ENCODE measurements around the gene CALHM2. TPM values are rescaled to one million over a fixed set of nuclear protein-coding genes. Genes with fewer than 3 reads are reported as not detected.

Gene CALHM2
- polyA plus RNA-seq, 2 of the 4 experiments (the other 2 are of a cell fraction), result 2.5 to 2.6 TPM

DNA sequence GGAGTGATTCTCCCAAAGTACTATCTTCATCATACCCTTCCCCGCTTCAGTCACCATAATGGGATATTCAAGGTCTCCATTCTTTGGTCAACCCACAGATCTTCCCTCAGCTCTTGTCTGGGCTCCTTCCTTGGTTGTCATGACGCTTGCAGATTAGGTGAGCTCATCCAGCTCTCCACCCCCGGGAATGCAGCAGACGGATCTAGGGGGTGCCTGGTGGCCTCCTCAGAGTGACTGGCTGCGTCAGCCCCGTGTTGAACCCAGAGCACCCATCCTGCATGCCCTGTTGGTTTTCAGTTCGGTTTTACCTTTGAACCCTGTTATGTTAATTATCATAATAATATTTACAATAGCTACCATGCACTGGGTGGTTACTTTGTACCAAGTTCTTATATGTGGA lies 47.7 kb upstream of the CALHM2 start:
- Histone ChIP-seq H3K27ac (no peak overlapping the region), H3K4me2 (no peak overlapping the region), H3K9me3 (no peaks in the 10 kb centered on the region), H3K4me3 (no peak overlapping the region), H3K4me1 (peaks cover 11% of the 10 kb centered on the region)
- POLR2A ChIA-PET, result interaction anchor here (0.7 kb wide), 1 partner anchor 17 kb away, joined by 11 read pairs; no protein-coding TSS in a partner anchor
- FAIRE-seq (no peak), ATAC-seq (no peak), DNase-seq (ENCODE audit: low read depth in 1 of 2, low spot score in 1 of 2) (no peak)
- CTCF ChIA-PET, result interaction anchor here (1.1 to 3.1 kb wide), 3 partner anchors 7 to 14 kb away, joined by 4 to 11 read pairs (median 5); no protein-coding TSS in a partner anchor
- WGBS (ENCODE audit: missing lambda C conversion rate), result 41% methylated on average over 7 of the region's 7 CpGs
- TF ChIP-seq MYC (IDR thresholded peaks at IDR 0.05; ENCODE audit: borderline replicate concordance, low read length) (no peak), HOXB13 (CRISPR knock-in tag; IDR thresholded peaks at IDR 0.05; ENCODE audit: low read depth) (no peak), HOXB5 (CRISPR knock-in tag; IDR thresholded peaks at IDR 0.05) (no peak), GATA3 (IDR thresholded peaks at IDR 0.05; ENCODE audit: borderline replicate concordance) (no peak), RFX5 (IDR thresholded peaks at IDR 0.05) (no peak), ZNF302 (CRISPR knock-in tag; IDR thresholded peaks at IDR 0.05) (no peak), CEBPB (IDR thresholded peaks at IDR 0.05) (no peak)
- TF ChIP-seq, protein P1, sequence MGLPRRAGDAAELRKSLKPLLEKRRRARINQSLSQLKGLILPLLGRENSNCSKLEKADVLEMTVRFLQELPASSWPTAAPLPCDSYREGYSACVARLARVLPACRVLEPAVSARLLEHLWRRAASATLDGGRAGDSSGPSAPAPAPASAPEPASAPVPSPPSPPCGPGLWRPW (IDR thresholded peaks at IDR 0.05), result no peak

DNA sequence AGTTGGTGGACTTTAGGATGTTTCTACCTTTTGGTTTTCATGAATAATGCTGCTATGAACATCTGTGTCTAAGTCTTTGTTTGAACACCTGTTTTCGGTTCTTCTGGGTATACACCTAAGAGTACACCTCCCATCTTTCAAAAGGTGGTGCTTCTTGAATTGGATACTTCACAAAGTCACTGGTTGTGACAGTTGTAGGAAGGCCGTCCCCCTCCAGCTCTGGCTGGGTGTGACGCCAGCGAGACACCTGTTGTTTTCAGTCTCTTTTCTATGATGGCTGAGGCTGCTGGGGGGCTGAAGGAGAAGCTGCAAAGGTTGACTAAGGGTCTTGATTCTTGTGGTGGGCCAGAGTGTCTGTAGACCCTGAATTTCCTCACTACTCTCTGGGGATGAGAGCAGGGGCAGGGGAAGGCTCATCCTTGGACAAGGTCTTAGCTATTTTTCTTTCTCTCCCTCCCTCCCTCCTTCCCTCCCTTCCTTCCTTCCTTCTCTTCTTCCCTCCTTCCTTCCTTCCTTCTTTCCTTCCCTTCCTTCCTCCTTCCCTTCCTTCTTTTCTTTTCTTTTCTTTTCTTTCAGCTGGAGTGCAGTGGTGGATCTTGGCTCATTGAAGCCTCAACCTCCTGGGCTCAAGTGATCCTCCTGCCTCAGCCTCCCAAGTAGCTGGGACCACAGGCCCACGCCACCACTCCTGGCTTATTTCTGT lies 46.9 kb upstream of the CALHM2 start:
- TF ChIP-seq JUN (IDR thresholded peaks at IDR 0.05) (no peak), BHLHE40 (IDR thresholded peaks at IDR 0.05; ENCODE audit: low read depth, low read length) (no peak), SMC3 (IDR thresholded peaks at IDR 0.05) (no peak), HOXB13 (CRISPR knock-in tag; IDR thresholded peaks at IDR 0.05; ENCODE audit: low read depth) (no peak), FOXS1 (CRISPR knock-in tag; IDR thresholded peaks at IDR 0.05) (no peak), FOSB (CRISPR knock-in tag; IDR thresholded peaks at IDR 0.05) (no peak)
- Histone ChIP-seq H3K4me2 (no peak overlapping the region), H3K4me3 (no peak overlapping the region), H3K27ac (no peak overlapping the region), H3K9me3 (no peaks in the 10 kb centered on the region), H3K4me1 (peaks cover 4% of the 10 kb centered on the region)
- POLR2A ChIA-PET, result interaction anchor here (0.7 kb wide), 1 partner anchor 18 kb away, joined by 11 read pairs; no protein-coding TSS in a partner anchor
- FAIRE-seq (no peak), ATAC-seq (no peak), DNase-seq (ENCODE audit: low read depth in 1 of 2, low spot score in 1 of 2) (no peak)
- WGBS (ENCODE audit: missing lambda C conversion rate), result 74% methylated on average over 5 of the region's 5 CpGs
- CTCF ChIA-PET, result interaction anchor here (1.1 to 3.1 kb wide), 2 partner anchors 12 to 13 kb away, joined by 5 to 11 read pairs; no protein-coding TSS in a partner anchor

DNA sequence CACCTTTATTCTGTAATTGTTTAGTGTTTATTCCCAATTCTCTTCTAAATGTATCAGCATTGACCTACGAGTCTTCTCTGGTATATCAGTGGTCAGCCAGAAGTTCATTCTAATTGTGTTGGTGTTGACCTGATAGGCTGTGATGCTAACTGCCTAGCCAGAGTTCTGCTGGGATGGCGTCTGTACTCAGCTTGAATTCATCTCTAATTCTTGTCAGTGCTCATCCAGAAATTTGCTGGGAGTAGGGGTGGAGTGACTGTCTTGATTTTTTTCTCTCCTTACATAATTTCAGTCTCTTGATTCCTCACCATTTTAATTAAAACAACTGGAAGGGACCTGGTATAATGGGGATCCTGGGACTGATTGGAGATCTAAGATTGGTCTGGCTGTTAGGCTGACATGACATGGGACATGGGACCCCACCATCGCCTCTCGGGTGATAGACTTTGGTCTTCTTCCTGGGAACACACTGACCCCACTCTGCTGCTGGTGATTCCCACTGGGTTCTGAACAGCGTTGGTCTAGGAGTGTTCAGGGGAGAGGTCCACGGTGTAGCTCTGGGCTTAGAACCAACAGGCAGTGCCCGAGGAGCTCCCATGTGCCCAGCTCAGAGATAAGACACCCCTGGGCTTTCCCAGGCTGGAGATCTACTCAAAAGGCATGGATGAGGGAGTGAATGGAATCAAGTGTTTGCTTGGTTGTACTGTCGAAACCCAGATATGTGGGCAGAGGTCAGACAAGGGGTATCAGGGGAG lies 45.2 kb upstream of the CALHM2 start:
- TF ChIP-seq SMC3 (IDR thresholded peaks at IDR 0.05), result no peak
- no peak for TF ChIP-seq ZC3H11A (IDR thresholded peaks at IDR 0.05)
- TF ChIP-seq MAFK (IDR thresholded peaks at IDR 0.05; ENCODE audit: partially characterized antibody), result no peak
- TF ChIP-seq KDM1A (IDR thresholded peaks at IDR 0.05; ENCODE audit: low read depth), result no peak
- no peak for TF ChIP-seq FOSL2 (IDR thresholded peaks at IDR 0.05)
- no peak for TF ChIP-seq FOSL2 (CRISPR knock-in tag; IDR thresholded peaks at IDR 0.05)
- TF ChIP-seq EP300 (IDR thresholded peaks at IDR 0.05), result no peak
- no peak for TF ChIP-seq NFE2L2 (conservative IDR thresholded peaks at IDR 0.05; ENCODE audit: low read length)
- TF ChIP-seq GATA3 (IDR thresholded peaks at IDR 0.05; ENCODE audit: borderline replicate concordance), result no peak
- TF ChIP-seq CHD4 (IDR thresholded peaks at IDR 0.05; ENCODE audit: borderline replicate concordance), result no peak
- TF ChIP-seq TFCP2L1 (CRISPR knock-in tag; IDR thresholded peaks at IDR 0.05), result no peak
- no peak for TF ChIP-seq RNF2 (IDR thresholded peaks at IDR 0.05; ENCODE audit: borderline replicate concordance, low read depth)
- TF ChIP-seq NPAS2 (CRISPR knock-in tag; IDR thresholded peaks at IDR 0.05; ENCODE audit: borderline replicate concordance), result no peak
- TF ChIP-seq, protein P2, sequence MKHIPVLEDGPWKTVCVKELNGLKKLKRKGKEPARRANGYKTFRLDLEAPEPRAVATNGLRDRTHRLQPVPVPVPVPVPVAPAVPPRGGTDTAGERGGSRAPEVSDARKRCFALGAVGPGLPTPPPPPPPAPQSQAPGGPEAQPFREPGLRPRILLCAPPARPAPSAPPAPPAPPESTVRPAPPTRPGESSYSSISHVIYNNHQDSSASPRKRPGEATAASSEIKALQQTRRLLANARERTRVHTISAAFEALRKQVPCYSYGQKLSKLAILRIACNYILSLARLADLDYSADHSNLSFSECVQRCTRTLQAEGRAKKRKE (CRISPR knock-in tag; IDR thresholded peaks at IDR 0.05; ENCODE audit: low read depth), result no peak
- no peak for TF ChIP-seq HOXA7 (CRISPR knock-in tag; IDR thresholded peaks at IDR 0.05)
- TF ChIP-seq, protein P3, sequence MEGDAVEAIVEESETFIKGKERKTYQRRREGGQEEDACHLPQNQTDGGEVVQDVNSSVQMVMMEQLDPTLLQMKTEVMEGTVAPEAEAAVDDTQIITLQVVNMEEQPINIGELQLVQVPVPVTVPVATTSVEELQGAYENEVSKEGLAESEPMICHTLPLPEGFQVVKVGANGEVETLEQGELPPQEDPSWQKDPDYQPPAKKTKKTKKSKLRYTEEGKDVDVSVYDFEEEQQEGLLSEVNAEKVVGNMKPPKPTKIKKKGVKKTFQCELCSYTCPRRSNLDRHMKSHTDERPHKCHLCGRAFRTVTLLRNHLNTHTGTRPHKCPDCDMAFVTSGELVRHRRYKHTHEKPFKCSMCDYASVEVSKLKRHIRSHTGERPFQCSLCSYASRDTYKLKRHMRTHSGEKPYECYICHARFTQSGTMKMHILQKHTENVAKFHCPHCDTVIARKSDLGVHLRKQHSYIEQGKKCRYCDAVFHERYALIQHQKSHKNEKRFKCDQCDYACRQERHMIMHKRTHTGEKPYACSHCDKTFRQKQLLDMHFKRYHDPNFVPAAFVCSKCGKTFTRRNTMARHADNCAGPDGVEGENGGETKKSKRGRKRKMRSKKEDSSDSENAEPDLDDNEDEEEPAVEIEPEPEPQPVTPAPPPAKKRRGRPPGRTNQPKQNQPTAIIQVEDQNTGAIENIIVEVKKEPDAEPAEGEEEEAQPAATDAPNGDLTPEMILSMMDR (IDR thresholded peaks at IDR 0.05), result no peak
- no peak for TF ChIP-seq FOXS1 (CRISPR knock-in tag; IDR thresholded peaks at IDR 0.05)
- TF ChIP-seq FOSB (CRISPR knock-in tag; IDR thresholded peaks at IDR 0.05), result no peak
- TF ChIP-seq, protein P4, sequence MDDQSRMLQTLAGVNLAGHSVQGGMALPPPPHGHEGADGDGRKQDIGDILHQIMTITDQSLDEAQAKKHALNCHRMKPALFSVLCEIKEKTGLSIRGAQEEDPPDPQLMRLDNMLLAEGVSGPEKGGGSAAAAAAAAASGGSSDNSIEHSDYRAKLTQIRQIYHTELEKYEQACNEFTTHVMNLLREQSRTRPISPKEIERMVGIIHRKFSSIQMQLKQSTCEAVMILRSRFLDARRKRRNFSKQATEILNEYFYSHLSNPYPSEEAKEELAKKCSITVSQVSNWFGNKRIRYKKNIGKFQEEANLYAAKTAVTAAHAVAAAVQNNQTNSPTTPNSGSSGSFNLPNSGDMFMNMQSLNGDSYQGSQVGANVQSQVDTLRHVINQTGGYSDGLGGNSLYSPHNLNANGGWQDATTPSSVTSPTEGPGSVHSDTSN (IDR thresholded peaks at IDR 0.05), result no peak
- no peak overlapping the region for H3K27ac ChIP-seq
- ATAC-seq, result peak; percentile 10 to 31; a peak in 1 of 6 replicates
- H3K9me3 ChIP-seq, result no peaks in the 10 kb centered on the region
- DNase-seq (ENCODE audit: low read depth in 1 of 2, low spot score in 1 of 2), result no peak
- ChIA-PET POLR2A (no interaction called here), CTCF (interaction anchor here (0.9 to 1.0 kb wide), 3 partner anchors 8 to 67 kb away, joined by 3 to 4 read pairs (median 3); no protein-coding TSS in a partner anchor)
- no peak overlapping the region for H3K4me3 ChIP-seq
- no peak for FAIRE-seq
- WGBS (ENCODE audit: missing lambda C conversion rate), result 44% methylated on average over 5 of the region's 8 CpGs
- peaks cover 7% of the 10 kb centered on the region for H3K4me1 ChIP-seq
- H3K4me2 ChIP-seq, result no peak overlapping the region
